Activated T-helper 9 cell treated with anti-CD3 and anti-CD28 coated beads, Interleukin-2, amount 50 U/mL, for 16 hours (primary cell): ENCODE data around the gene CCR7.

Experiments used
- DNase-seq: peaks from one replicate; pipeline ENCODE4 v3.0.0-alpha.2; 2020; ENCODE audit warnings: low read depth

Gene CCR7

GRCh38 chr17:40535924-40536294, 29.4 kb downstream of the CCR7 start:
- DNase-seq: no peak

GRCh38 chr17:40535438-40535837, 29.8 kb downstream of the CCR7 start:
- no peak for DNase-seq

- DNase-seq: no peak
Observed at GRCh38 chr17:40534371-40535189, 30.7 kb downstream of the CCR7 start.

- DNase-seq: no peak
Observed at GRCh38 chr17:40533896-40534295, 31.4 kb downstream of the CCR7 start.

GRCh38 chr17:40532520-40533253, 32.6 kb downstream of the CCR7 start:
- DNase-seq: no peak

- DNase-seq: peak; percentile 53
Observed at GRCh38 chr17:40531051-40531991, 34.0 kb downstream of the CCR7 start.

GRCh38 chr17:40530531-40530994, 34.7 kb downstream of the CCR7 start:
- no peak for DNase-seq

GRCh38 chr17:40529991-40530390, 35.3 kb downstream of the CCR7 start:
- no peak for DNase-seq

- DNase-seq: no peak
Observed at GRCh38 chr17:40528692-40529417, 36.4 kb downstream of the CCR7 start.

- DNase-seq: no peak
Observed at GRCh38 chr17:40526668-40527067, 38.6 kb downstream of the CCR7 start.

GRCh38 chr17:40525294-40525693, 40.0 kb downstream of the CCR7 start:
- DNase-seq: no peak

- no peak for DNase-seq
Observed at GRCh38 chr17:40524243-40524965, 40.9 kb downstream of the CCR7 start.

- no peak for DNase-seq
Observed at GRCh38 chr17:40522961-40523310, 42.3 kb downstream of the CCR7 start.

- no peak for DNase-seq
Observed at GRCh38 chr17:40522250-40522960, 42.9 kb downstream of the CCR7 start.

- no peak for DNase-seq
Observed at GRCh38 chr17:40520991-40521453, 44.2 kb downstream of the CCR7 start.

- no peak for DNase-seq
Observed at GRCh38 chr17:40519089-40519775, 46.0 kb downstream of the CCR7 start.

GRCh38 chr17:40518401-40519088, 46.7 kb downstream of the CCR7 start:
- no peak for DNase-seq

GRCh38 chr17:40517981-40518380, 47.3 kb downstream of the CCR7 start:
- DNase-seq: no peak

- no peak for DNase-seq
Observed at GRCh38 chr17:40517286-40517662, 48.0 kb downstream of the CCR7 start.
